ENCODE data around the gene ADAM19. TPM values are rescaled to one million over a fixed set of nuclear protein-coding genes. Genes with fewer than 3 reads are reported as not detected.

Gene ADAM19
- total RNA-seq, 1 experiment from 2014 or later = 4.9 TPM

GRCh38 chr5:157463621-157464518, 111.7 kb downstream of the ADAM19 start:
- no peak overlapping the region for H3K4me3 ChIP-seq (ENCODE audit: low read length)
- peaks cover 14% of the 10 kb centered on the region for H3K4me1 ChIP-seq (ENCODE audit: low read length)
- no peaks in the 10 kb centered on the region for H3K36me3 ChIP-seq (ENCODE audit: insufficient read depth, low read length)
- H3K9me3 ChIP-seq (ENCODE audit: low read length) = no peaks in the 10 kb centered on the region
- H3K4me2 ChIP-seq (ENCODE audit: low read depth, low read length, poor library complexity, severe bottlenecking) = no peak overlapping the region
- no peak for DNase-seq
- H3K9ac ChIP-seq (ENCODE audit: low read length) = no peak overlapping the region
- no peaks in the 10 kb centered on the region for H3K27me3 ChIP-seq (ENCODE audit: low read length)
- H3K9me2 ChIP-seq (replicated peaks; ENCODE audit: insufficient read depth, low read length) = no peaks in the 10 kb centered on the region
- no peaks in the 10 kb centered on the region for H3K79me2 ChIP-seq (ENCODE audit: low read length)
- no peaks in the 10 kb centered on the region for H4K20me1 ChIP-seq (ENCODE audit: insufficient read depth, low read depth, low read length)
- H3K27ac ChIP-seq (ENCODE audit: low read length) = no peak overlapping the region
- H2AFZ ChIP-seq (ENCODE audit: low read length) = no peak overlapping the region

GRCh38 chr5:157463081-157463480, 112.5 kb downstream of the ADAM19 start:
- no peaks in the 10 kb centered on the region for H3K9me2 ChIP-seq (replicated peaks; ENCODE audit: insufficient read depth, low read length)
- H3K27me3 ChIP-seq (ENCODE audit: low read length) = no peaks in the 10 kb centered on the region
- H3K9me3 ChIP-seq (ENCODE audit: low read length) = no peaks in the 10 kb centered on the region
- no peak overlapping the region for H3K4me3 ChIP-seq (ENCODE audit: low read length)
- no peak for DNase-seq
- peaks cover 14% of the 10 kb centered on the region for H3K4me1 ChIP-seq (ENCODE audit: low read length)
- H3K4me2 ChIP-seq (ENCODE audit: low read depth, low read length, poor library complexity, severe bottlenecking) = no peak overlapping the region
- no peaks in the 10 kb centered on the region for H3K36me3 ChIP-seq (ENCODE audit: insufficient read depth, low read length)
- no peaks in the 10 kb centered on the region for H4K20me1 ChIP-seq (ENCODE audit: insufficient read depth, low read depth, low read length)
- H3K27ac ChIP-seq (ENCODE audit: low read length) = no peak overlapping the region
- no peak overlapping the region for H2AFZ ChIP-seq (ENCODE audit: low read length)
- no peaks in the 10 kb centered on the region for H3K79me2 ChIP-seq (ENCODE audit: low read length)
- no peak overlapping the region for H3K9ac ChIP-seq (ENCODE audit: low read length)

DNA sequence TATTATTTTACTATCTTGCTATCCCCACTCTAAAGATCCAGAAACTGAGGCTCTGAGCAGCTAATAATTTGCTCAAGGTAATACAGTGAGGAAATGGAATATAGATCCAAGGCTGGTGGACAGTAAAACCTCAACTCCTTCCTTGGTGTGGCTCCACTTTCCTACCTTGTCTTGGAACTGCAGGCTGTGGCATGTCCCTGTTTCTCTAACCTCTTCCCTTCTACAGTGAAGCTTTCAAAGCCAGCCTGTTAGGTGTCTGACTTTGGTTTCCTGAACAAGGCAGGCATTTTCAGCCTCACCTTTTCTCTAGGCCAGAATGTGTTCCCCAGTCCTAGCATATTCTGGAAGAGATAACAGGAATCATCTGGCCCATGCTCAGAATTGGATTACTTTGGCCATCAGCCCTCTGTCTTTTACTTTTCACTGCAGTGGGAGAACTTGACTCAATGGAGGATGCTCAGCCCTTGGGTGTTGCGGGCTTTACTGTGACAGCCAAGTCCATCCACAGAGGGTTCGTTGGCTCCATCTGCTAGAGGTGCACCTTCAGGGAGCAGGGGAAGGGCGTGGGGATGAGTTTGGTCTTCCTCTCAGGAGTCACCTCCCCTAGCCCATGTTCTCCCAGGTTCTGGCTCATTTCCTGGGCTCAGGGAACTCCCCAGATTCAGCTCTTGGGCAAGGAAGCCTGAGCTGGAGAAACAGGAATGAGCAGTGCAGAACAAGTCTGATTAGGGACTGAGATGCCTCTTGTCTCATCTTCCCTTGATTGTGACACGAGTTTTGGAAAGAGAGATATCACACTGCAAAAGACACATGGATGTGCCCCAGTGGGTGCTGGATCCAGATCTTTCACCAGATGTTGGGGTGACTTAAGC, 114.4 kb downstream of the ADAM19 start:
- Histone ChIP-seq H3K4me3 (ENCODE audit: low read length) (no peak overlapping the region), H3K27ac (ENCODE audit: low read length) (no peak overlapping the region), H3K9me3 (ENCODE audit: low read length) (no peaks in the 10 kb centered on the region), H3K79me2 (ENCODE audit: low read length) (no peaks in the 10 kb centered on the region), H3K4me2 (ENCODE audit: low read depth, low read length, poor library complexity, severe bottlenecking) (no peak overlapping the region), H3K36me3 (ENCODE audit: insufficient read depth, low read length) (no peaks in the 10 kb centered on the region), H3K9ac (ENCODE audit: low read length) (no peak overlapping the region), H3K4me1 (ENCODE audit: low read length) (peaks cover 14% of the 10 kb centered on the region), H3K27me3 (ENCODE audit: low read length) (no peaks in the 10 kb centered on the region), H4K20me1 (ENCODE audit: insufficient read depth, low read depth, low read length) (no peaks in the 10 kb centered on the region), H3K9me2 (replicated peaks; ENCODE audit: insufficient read depth, low read length) (no peaks in the 10 kb centered on the region), H2AFZ (ENCODE audit: low read length) (no peak overlapping the region)
- DNase-seq = no peak

DNA sequence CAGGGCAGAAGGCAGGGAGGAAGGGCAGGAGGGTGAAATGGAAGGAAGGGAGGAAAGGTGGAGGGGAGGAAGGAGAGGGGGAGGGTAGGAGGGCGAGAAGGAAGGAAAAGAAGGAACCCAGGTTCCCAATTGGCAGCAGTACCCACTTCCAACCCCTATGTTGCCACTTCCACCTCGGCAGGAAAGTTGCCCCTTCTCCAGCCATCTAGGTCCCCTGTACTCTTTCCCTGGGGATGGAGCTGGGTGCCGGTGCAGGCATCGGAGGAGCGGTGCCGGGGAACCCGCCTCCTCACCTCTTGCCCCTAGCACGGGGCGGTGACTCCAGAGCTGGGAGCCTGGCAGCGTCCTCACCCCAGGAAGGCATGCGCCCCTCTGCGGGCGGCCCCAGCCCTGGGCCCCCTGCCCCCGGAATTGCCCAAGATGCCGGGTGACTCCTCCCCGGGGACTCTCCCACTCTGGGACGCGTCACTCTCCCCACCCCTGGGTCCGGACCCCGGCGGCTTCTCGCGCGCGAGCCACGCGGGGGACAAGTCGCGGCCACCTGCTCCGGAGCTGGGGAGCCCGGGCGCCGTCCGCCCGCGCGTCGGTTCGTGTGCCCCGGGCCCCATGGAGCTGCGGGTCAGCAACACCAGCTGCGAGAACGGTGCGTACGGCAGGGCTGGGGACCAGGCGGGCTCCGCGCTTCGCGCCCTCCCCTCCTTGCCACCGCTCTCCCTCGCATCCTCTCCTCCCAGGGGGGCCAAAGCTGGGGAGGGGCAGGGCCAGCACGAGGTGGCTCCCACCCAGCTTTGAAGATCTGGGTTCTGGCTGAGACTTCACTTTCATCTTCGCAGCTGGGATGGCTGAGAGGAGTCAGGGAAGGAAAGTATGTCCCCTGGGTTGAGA, 115.6 kb downstream of the ADAM19 start, which contains the start of gene NIPAL4:
NIPAL4 (plus strand) TSS at position 499 of the 885 bp plus-strand sequence; CDS start at position 607, 108 bp downstream.
- Histone ChIP-seq H3K9ac (ENCODE audit: low read length) (peak within 1 kb of the TSS; percentile 43), H3K27ac (ENCODE audit: low read length) (no peak within 1 kb of the TSS), H3K36me3 (ENCODE audit: insufficient read depth, low read length) (no peaks in the 10 kb centered on the region), H4K20me1 (ENCODE audit: insufficient read depth, low read depth, low read length) (no peaks in the 10 kb centered on the region), H3K4me2 (ENCODE audit: low read depth, low read length, poor library complexity, severe bottlenecking) (peak within 1 kb of the TSS; percentile 75), H3K9me2 (replicated peaks; ENCODE audit: insufficient read depth, low read length) (no peaks in the 10 kb centered on the region), H2AFZ (ENCODE audit: low read length) (peak within 1 kb of the TSS; percentile 61; the same call in 1 of the 2 replicates), H3K79me2 (ENCODE audit: low read length) (no peaks in the 10 kb centered on the region), H3K4me1 (ENCODE audit: low read length) (peaks cover 14% of the 10 kb centered on the region), H3K9me3 (ENCODE audit: low read length) (no peaks in the 10 kb centered on the region), H3K4me3 (ENCODE audit: low read length) (peak within 1 kb of the TSS; percentile 61; the same call in 1 of the 2 replicates), H3K27me3 (ENCODE audit: low read length) (no peaks in the 10 kb centered on the region)
- no peak for DNase-seq

DNA sequence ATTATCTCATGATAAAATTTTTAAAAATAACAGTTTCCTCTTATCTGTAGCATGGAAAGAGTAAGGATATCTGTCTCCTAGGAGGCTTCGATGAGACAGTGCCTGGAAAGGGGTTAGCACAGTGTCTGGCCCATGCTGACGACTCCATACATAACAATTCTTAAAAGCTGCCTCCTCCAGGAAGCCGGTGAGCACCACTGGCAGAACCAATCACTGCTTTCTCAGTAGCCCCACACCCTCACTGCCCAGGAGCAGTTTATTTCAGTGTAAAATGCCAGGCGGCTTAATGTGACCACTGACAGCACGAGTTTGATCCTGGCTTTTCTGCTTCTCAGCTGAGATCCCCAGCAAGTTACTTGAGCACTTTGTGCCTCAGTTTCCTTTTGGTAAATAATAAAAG, 116.7 kb downstream of the ADAM19 start:
- no peak overlapping the region for H3K4me3 ChIP-seq (ENCODE audit: low read length)
- peaks cover 11% of the 10 kb centered on the region for H3K4me1 ChIP-seq (ENCODE audit: low read length)
- no peak overlapping the region for H3K9ac ChIP-seq (ENCODE audit: low read length)
- DNase-seq = no peak
- H3K27ac ChIP-seq (ENCODE audit: low read length) = no peak overlapping the region
- no peak overlapping the region for H2AFZ ChIP-seq (ENCODE audit: low read length)
- H3K4me2 ChIP-seq (ENCODE audit: low read depth, low read length, poor library complexity, severe bottlenecking) = no peak overlapping the region
- no peaks in the 10 kb centered on the region for H3K79me2 ChIP-seq (ENCODE audit: low read length)
- no peaks in the 10 kb centered on the region for H4K20me1 ChIP-seq (ENCODE audit: insufficient read depth, low read depth, low read length)
- no peaks in the 10 kb centered on the region for H3K9me2 ChIP-seq (replicated peaks; ENCODE audit: insufficient read depth, low read length)
- no peaks in the 10 kb centered on the region for H3K27me3 ChIP-seq (ENCODE audit: low read length)
- H3K36me3 ChIP-seq (ENCODE audit: insufficient read depth, low read length) = no peaks in the 10 kb centered on the region
- no peaks in the 10 kb centered on the region for H3K9me3 ChIP-seq (ENCODE audit: low read length)

DNA sequence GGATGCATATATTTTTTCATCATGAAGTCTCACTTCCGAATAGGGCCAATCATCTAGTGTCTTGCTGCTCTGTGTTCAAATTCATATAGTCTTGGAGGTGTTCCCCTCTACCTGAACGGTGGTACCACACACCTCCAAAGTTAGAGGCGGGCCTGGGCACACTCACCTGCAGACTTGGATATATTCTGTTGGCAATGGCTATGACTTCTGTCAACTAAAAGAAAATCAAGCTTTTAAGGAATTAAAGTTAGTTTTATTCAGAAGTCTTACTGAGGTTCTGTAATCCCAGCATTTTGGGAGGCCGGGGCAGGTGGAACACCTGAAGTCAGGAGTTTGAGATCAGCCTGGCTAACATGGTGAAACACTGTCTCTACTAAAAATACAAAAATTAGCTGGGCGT, 118.2 kb downstream of the ADAM19 start:
- Histone ChIP-seq H4K20me1 (ENCODE audit: insufficient read depth, low read depth, low read length) (no peaks in the 10 kb centered on the region), H3K9ac (ENCODE audit: low read length) (no peak overlapping the region), H3K9me2 (replicated peaks; ENCODE audit: insufficient read depth, low read length) (no peaks in the 10 kb centered on the region), H3K4me3 (ENCODE audit: low read length) (no peak overlapping the region), H3K4me2 (ENCODE audit: low read depth, low read length, poor library complexity, severe bottlenecking) (no peak overlapping the region), H3K79me2 (ENCODE audit: low read length) (no peaks in the 10 kb centered on the region), H3K36me3 (ENCODE audit: insufficient read depth, low read length) (no peaks in the 10 kb centered on the region), H2AFZ (ENCODE audit: low read length) (no peak overlapping the region), H3K9me3 (ENCODE audit: low read length) (no peaks in the 10 kb centered on the region), H3K4me1 (ENCODE audit: low read length) (peaks cover 11% of the 10 kb centered on the region), H3K27ac (ENCODE audit: low read length) (no peak overlapping the region), H3K27me3 (ENCODE audit: low read length) (no peaks in the 10 kb centered on the region)
- no peak for DNase-seq

DNA sequence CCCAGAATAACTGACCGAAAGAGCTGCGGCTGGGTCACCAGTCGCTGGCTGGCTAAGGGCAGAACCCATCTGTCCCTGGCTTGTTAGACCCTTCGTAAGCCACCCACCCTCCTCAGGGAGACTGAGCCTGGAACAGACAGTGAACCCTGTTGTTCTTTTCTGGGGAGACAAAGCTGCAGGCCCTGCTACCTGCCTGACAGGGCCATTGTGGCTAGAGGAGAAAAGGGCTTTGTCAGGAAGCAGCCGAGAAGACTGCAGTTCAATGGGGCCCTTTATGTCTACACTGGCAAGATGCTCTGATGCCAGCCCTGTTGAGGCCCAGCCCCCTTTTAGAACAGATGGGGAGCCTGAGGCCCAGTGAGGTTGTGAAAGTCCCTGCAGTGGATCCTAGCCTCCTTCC, 119.3 kb downstream of the ADAM19 start:
- no peaks in the 10 kb centered on the region for H3K27me3 ChIP-seq (ENCODE audit: low read length)
- no peaks in the 10 kb centered on the region for H3K79me2 ChIP-seq (ENCODE audit: low read length)
- no peak overlapping the region for H2AFZ ChIP-seq (ENCODE audit: low read length)
- DNase-seq = no peak
- H3K27ac ChIP-seq (ENCODE audit: low read length) = no peak overlapping the region
- no peaks in the 10 kb centered on the region for H3K36me3 ChIP-seq (ENCODE audit: insufficient read depth, low read length)
- no peak overlapping the region for H3K9ac ChIP-seq (ENCODE audit: low read length)
- H4K20me1 ChIP-seq (ENCODE audit: insufficient read depth, low read depth, low read length) = no peaks in the 10 kb centered on the region
- H3K4me3 ChIP-seq (ENCODE audit: low read length) = no peak overlapping the region
- H3K4me2 ChIP-seq (ENCODE audit: low read depth, low read length, poor library complexity, severe bottlenecking) = no peak overlapping the region
- peaks cover 11% of the 10 kb centered on the region for H3K4me1 ChIP-seq (ENCODE audit: low read length)
- H3K9me2 ChIP-seq (replicated peaks; ENCODE audit: insufficient read depth, low read length) = no peaks in the 10 kb centered on the region
- H3K9me3 ChIP-seq (ENCODE audit: low read length) = no peaks in the 10 kb centered on the region

All from Karpas-422 (cell line).